Measurements from ENCODE around the gene BTK. TPM values are rescaled to one million over a fixed set of nuclear protein-coding genes. Genes with fewer than 3 reads are reported as not detected.

BTK gene
- total RNA-seq, 6 donors from 2014 or later = 16.2 to 81.7 (median 37.3) TPM

GRCh38 chrX:101303790-101304189 lies 82.2 kb downstream of the BTK start:
- no peak overlapping the region for H3K4me3 ChIP-seq
- H3K9me3 ChIP-seq = peaks cover 0 to 4% (median 0%) of the 10 kb centered on the region in 4 donors
- TF ChIP-seq CTCF (IDR thresholded peaks at IDR 0.05) (no peak), POLR2A (IDR thresholded peaks at IDR 0.05) (no peak), POLR2AphosphoS5 (IDR thresholded peaks at IDR 0.05) (no peak), EP300 (IDR thresholded peaks at IDR 0.05) (no peak)
- H3K27me3 ChIP-seq = no peaks in the 10 kb centered on the region
- no peaks in the 10 kb centered on the region for H3K4me1 ChIP-seq
- no peak for DNase-seq
- WGBS, 2 donors = 90 to 95% methylated on average over 1 of the region's 1 CpG
- H3K36me3 ChIP-seq = no peaks in the 10 kb centered on the region
- H3K27ac ChIP-seq = no peak overlapping the region
- no peak for ATAC-seq (ENCODE audit: low FRiP score in 2 of 2)

Small RNA genes lying within 50 kb of the gene (small RNA-seq; reads per million reads assigned to genes)
- gene RNU6-934P = 0 reads per million in 4 donors

Other genes with a start within 250 kb of the BTK start
- under 1 TPM in 1 of 6 donors, not detected in 5; 0.07 TPM for gene DRP2, start 166.4 kb downstream of the BTK start, total RNA-seq
- gene TAF7L, start 94.9 kb downstream of the BTK start, total RNA-seq = not detected
- 10 to 100 TPM in 1 of 6 donors, 1 to 10 TPM in 4, under 1 TPM in 1; 0.67 to 22.0 (median 6.5) TPM for gene TIMM8A, start 37.4 kb downstream of the BTK start, total RNA-seq
- 100 to 1,000 TPM; 165 to 641 (median 228) TPM for gene RPL36A, start 4.8 kb upstream of the BTK start, total RNA-seq
- gene GLA, start 21.7 kb upstream of the BTK start, total RNA-seq = 10 to 100 TPM; 18.9 to 54.0 (median 30.7) TPM
- gene HNRNPH2, start 22.0 kb upstream of the BTK start, total RNA-seq = 10 to 100 TPM; 30.4 to 66.6 (median 59.4) TPM
- 10 to 100 TPM in 4 of 6 donors, 1 to 10 TPM in 2; 7.7 to 36.7 (median 11.6) TPM for gene ARMCX4, start 99.3 kb upstream of the BTK start, total RNA-seq
- 10 to 100 TPM; 13.8 to 22.0 (median 17.5) TPM for gene ARMCX1, start 164.4 kb upstream of the BTK start, total RNA-seq
- gene ARMCX6, start 231.8 kb upstream of the BTK start, total RNA-seq = 10 to 100 TPM in 5 of 6 donors, 1 to 10 TPM in 1; 7.3 to 45.7 (median 20.9) TPM
- gene ARMCX3, start 237.0 kb upstream of the BTK start, total RNA-seq = 10 to 100 TPM; 15.7 to 57.3 (median 41.7) TPM

Measured in upper lobe of left lung (tissue), 6 donors.